ENCODE measurements around the gene SAMD4B.

DNA sequence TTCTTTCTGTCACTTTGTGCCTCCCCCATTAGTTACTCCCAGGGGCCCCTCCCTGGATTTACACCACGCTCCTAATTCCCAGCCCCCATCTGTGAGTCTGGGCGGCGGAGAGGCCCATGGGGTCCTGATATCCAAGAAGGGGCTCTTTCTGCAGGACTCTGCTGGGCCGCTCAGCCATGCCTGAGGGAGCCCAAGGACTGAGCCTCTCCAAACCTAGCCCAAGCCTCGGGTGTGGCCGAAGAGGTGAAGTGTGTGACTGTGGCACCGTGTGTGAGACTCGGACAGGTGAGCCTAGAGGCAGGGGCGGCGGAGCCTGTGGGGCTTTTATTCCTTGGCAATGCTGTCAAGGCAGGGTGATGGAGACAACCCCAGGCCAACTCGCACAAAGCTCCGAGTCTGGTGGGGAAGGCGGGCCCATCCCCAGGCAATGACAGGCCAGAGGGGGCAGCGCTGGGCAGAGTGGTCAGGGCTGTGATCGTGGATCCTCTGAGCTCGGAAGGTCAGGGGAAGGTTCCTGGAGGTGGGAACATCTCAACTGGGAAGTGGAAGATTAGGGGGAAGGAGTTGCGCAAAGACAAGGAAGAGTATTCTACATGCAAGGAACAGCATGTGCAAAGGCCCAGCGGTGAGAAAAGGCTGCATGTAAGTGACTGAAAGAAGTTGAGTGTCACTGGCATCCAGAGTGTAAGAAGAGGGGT is 71.8 kb downstream of the SAMD4B start:
- TF ChIP-seq CTCF (IDR thresholded peaks at IDR 0.05; ENCODE audit: low read length) (peak; percentile 31; the same call in 1 of the 2 replicates), EZH2 (IDR thresholded peaks at IDR 0.05; ENCODE audit: borderline replicate concordance, low read length) (no peak)
